Measurements from ENCODE around the gene SH3GL2.
"Not testable (repeated sequence)": the region's sequence is repeated elsewhere in the genome, so short reads cannot be mapped to it uniquely, and the experiment has no call there.

Gene SH3GL2

DNA sequence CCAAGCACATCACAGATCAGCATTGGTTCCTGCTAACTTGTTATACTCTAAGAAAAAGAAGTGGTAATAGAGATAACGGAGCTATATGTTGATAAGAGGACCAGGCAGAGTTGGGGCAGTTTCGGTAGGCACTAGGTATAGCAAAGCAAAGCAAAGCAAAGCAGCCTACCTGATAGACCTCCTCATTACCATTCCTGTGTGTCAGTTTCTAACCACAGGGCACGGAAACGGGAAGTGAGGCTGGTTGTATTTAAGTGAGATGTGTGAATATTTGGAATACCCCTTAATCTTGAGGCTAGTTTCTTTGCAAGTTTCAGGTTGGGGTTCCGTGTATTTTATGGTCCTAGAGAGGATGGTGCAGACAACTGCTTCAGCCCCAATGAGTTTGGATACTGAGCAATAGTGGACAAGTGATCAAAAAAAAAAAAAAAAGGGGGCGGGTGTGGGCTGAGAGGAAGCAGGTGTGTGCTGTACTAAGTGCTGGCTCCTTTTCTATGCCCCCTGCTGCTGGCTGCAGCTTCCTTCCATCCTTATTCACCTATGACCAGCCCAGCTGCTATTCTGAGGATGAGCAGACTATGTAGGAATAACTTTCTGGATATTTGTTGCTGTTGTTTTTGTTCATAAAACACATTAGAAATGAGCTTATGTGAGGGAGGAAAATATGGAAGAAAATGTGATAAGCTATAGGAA, 183.3 kb downstream of the SH3GL2 start:
- no peak for DNase-seq

GRCh38 chr9:17764306-17764705, 185.4 kb downstream of the SH3GL2 start:
- no peak for DNase-seq

DNA sequence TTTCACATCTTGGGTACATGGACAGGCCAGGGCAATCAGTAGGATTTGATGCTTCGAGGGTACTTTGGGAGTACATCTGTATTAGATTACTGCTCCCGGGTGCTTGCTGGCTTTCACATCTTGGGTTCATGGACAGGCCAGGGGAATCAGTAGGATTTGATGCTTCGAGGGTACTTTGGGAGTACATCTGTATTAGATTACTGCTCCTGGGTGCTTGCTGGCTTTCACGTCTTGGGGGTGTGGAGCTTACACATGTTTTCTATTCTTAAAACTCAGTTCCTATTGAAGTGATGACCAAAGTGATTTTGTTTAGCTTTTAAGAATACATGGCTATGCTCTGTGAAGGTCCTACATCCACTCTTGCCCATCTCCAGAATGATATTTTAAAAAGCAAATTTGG, 186.3 kb downstream of the SH3GL2 start:
- DNase-seq = not testable (repeated sequence)

DNA sequence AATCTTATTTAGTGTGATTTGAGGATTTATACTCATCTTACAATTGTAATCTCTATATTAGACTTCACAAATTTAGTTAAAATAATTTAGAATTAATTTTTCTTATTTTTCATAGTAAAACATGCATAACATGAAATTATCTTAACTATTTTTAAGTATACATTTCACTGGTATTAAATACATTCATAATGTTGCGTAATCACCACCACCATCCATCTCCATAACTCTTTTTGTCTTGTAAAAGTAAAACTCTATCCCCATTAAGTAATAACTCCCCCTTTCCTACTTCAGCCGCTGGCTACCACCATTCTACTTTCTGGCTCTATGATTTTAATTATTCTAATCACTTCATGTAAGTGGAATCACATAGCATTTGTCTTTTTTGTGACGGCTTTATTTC, 193.4 kb downstream of the SH3GL2 start:
- no peak for DNase-seq

DNA sequence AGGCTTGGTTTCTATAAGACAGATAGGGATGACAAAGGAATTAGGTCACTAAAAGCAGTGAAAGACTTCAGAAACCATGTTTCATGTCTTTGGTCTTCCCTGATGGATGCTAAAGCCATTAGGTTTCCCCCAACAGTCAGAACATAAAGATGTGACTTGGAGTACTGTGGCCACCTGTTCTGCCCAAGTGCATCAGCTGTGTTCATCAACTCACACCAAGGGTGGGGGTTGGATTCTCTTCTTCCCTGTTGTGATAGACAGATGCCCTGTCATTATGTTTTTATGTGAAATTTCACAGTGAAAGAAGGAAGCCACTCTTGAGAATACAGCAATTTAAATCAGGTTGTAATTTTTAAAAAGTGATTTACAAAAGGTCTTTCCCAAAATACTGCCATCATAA, 196.8 kb downstream of the SH3GL2 start:
- DNase-seq = no peak

GRCh38 chr9:17776735-17777134, 197.9 kb downstream of the SH3GL2 start:
- no peak for DNase-seq

GRCh38 chr9:17777465-17777864, 198.6 kb downstream of the SH3GL2 start:
- DNase-seq = no peak

DNA sequence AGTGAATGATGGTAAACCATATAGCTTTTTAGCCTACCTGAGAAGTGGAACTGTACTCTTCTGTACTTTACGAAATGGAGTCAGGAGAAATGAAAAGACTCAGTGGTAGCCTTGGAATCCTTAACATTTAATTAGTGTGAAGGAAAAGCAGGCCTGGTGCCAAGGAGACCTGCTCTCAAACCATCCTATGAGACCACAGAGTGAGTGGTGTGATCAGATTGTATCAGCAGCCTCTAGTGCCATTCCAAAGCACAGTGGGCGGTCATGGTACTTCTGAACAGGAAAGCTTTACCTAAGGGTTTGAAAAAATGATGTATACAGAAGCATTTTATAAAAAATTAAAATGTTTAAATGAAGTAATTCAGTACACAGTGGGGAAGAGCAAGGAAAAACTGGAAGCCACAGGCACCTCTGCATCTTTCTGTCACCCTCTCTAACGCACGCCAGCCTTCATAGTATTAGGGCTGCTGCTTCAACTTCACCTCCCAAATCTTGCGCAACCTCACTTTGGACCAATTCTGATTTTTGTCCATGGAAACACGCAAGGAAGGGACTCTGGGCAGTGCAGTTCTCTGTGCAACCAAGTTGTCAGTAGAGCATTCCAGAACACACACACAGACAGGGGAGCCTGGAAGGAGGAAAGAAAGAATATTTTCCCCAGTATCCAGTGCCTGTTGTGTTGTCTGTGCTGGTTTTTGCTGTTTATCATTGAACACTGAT, 203.7 kb downstream of the SH3GL2 start:
- DNase-seq = no peak

- DNase-seq = no peak
These were observed 204.4 kb downstream of the SH3GL2 start for GRCh38 chr9:17783227-17783626.

- DNase-seq = no peak
These were observed 210.4 kb downstream of the SH3GL2 start for GRCh38 chr9:17789316-17789715.

GRCh38 chr9:17793713-17794622, 215.1 kb downstream of the SH3GL2 start:
- no peak for DNase-seq

DNA sequence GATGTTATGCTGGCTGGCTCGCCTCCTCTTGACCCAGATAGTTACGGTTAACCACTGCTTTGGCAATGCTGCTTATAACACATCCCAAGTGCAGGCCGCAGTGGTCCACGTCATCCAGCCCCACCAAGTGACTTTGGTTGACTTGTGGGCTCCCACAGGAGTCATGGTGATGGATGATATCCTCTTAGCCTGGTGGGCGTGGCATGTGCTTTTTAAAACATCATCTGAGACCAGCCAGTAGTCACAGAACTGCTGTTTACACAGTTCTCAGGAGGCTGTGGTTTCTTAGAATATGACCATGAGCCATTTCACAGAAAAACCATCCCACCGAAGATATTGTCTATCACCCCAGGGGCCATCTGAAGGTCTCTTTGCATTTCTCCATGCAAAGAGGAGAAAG, 216.9 kb downstream of the SH3GL2 start:
- DNase-seq = no peak

DNA sequence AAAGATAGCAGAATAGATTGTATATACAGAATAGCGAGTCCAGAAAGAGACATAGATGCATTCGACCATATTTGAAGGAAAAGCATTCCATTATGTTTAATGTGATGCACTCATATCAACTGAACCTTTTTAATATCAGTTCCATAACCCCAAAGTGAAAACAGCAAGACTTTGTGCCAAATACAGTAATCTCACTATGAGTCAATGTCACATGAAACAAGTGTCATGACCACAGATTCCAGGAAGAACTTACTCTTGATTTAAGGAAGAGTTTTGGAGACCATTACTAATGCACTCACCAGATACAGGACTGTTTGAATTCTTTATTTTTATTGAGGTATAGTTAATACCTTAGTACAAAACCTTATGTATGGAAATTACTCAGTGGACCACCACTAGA, 220.5 kb downstream of the SH3GL2 start:
- no peak for DNase-seq

- no peak for DNase-seq
These were observed 221.6 kb downstream of the SH3GL2 start for GRCh38 chr9:17800418-17800817.

GRCh38 chr9:17802249-17802857, 223.5 kb downstream of the SH3GL2 start:
- DNase-seq = no peak

GRCh38 chr9:17807613-17808282, 228.9 kb downstream of the SH3GL2 start:
- no peak for DNase-seq

DNA sequence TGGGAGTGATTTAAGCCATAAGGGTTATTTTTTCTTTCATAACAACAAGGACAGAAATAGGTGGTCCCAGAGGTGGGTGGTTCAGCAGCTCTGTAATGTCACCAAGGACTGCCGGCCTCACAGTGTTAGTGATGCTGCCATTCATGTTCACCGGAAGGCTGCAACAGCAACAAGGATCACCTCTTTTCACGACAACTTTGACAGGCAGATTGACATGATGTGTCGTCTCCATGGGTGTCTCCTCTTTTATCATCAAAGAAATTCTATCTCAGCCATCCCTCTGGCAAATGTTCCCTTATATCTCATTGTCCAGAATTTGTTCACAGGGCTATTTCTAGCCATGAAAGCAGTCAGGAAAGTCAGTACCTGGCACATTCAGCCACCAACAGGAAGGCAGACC, 231.5 kb downstream of the SH3GL2 start:
- no peak for DNase-seq

DNA sequence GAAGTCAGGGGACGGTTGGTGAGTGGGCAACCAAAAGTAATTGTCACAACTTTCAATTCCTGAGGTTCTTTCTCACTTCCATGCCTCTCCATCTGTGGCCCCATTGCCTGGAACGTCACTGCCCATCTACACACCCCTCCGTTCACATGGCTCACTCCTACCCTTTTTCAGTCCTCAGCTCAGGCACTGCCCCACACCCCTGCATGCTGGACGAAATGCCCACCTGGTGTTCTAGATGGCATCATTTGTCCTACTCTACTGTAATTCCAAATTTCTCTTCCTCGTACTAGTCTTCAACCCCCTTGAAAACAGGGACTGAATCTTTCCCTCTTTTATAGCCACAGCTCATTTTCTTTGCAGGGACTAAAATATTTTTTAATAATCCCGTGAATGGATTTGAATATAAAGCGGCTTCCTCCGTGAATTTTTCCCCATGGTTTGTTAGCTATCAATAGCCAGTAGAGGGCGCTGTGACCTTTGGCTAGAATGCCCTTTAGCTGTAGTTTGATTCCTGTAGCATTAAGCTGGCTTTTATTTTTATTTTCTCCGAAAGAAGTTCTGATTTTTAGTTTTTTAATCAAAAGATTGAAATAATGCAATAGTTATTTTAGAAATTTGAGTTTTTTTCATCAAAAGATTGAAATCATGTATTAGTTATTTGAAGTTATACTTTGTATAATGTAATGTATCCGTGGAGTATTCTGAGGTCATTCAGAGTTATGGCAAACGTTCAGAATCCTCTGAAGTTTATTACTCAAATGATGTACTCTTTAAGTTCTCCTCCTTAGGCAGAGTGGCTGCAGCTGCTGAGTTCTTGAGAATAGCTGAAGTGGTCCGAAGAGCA, 232.1 kb downstream of the SH3GL2 start:
- DNase-seq = peak; percentile 26 to 30

GRCh38 chr9:17813798-17814197, 234.9 kb downstream of the SH3GL2 start:
- no peak for DNase-seq

DNA sequence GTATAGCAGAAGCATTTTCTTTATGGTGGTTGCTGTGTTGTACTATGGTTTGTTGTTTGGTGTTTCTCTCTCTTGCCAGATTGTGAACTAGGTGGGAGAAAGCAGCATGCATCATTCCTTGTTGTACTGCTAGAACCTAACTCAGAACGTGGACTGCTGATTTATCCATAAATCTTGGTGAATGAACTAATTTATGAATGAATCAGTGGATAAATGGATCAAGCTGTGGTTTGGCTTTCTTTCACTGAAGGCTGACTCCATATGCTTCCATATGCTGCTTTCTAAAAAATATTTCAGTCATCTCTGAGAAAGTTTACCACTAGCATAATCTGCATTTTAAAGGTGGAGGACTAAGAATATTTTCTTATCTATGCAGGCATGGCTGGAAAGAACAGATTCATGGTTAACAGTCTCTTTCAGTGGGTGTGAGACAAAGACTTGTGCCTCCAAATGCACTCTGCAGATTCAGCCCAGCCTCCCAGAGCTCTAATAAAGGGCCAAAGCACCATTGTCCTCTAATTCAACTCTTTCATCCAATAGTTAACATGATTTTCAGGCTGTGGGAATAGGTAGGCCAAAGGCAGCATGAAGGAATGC, 237.7 kb downstream of the SH3GL2 start:
- no peak for DNase-seq

- DNase-seq = no peak
These were observed 245.3 kb downstream of the SH3GL2 start for GRCh38 chr9:17824191-17824590.
